ENCODE data around the gene ZNF79.

The ZNF79 gene

GRCh38 chr9:127398715-127399400 lies 25.3 kb upstream of the ZNF79 start:
- no peak for DNase-seq (ENCODE audit: low read depth)

- no peak for DNase-seq (ENCODE audit: low read depth)
Observed at GRCh38 chr9:127399736-127400269, 24.4 kb upstream of the ZNF79 start.

- DNase-seq (ENCODE audit: low read depth) = no peak
Observed at GRCh38 chr9:127402401-127403090, 21.6 kb upstream of the ZNF79 start.

- DNase-seq (ENCODE audit: low read depth) = no peak
Observed at GRCh38 chr9:127403507-127404192, 20.5 kb upstream of the ZNF79 start.

GRCh38 chr9:127404631-127405030 lies 19.6 kb upstream of the ZNF79 start:
- no peak for DNase-seq (ENCODE audit: low read depth)

GRCh38 chr9:127405344-127406125 lies 18.6 kb upstream of the ZNF79 start:
- no peak for DNase-seq (ENCODE audit: low read depth)

- DNase-seq (ENCODE audit: low read depth) = no peak
Observed at GRCh38 chr9:127406799-127407491, 17.2 kb upstream of the ZNF79 start.

GRCh38 chr9:127407492-127407843 lies 16.7 kb upstream of the ZNF79 start:
- DNase-seq (ENCODE audit: low read depth) = no peak

GRCh38 chr9:127411122-127411521 lies 13.1 kb upstream of the ZNF79 start:
- DNase-seq (ENCODE audit: low read depth) = no peak

GRCh38 chr9:127415141-127415540 lies 9.0 kb upstream of the ZNF79 start:
- no peak for DNase-seq (ENCODE audit: low read depth)

- DNase-seq (ENCODE audit: low read depth) = no peak
Observed at GRCh38 chr9:127415657-127416056, 8.5 kb upstream of the ZNF79 start.

GRCh38 chr9:127417131-127418036 lies 6.8 kb upstream of the ZNF79 start:
- DNase-seq (ENCODE audit: low read depth) = no peak

GRCh38 chr9:127418037-127418471 lies 6.1 kb upstream of the ZNF79 start:
- peak; percentile 12 for DNase-seq (ENCODE audit: low read depth)

- DNase-seq (ENCODE audit: low read depth) = no peak
Observed at GRCh38 chr9:127419348-127419747, 4.8 kb upstream of the ZNF79 start.

- DNase-seq (ENCODE audit: low read depth) = no peak
Observed at GRCh38 chr9:127421057-127421456, 3.1 kb upstream of the ZNF79 start.

GRCh38 chr9:127422133-127422782 lies 1.9 kb upstream of the ZNF79 start:
- DNase-seq (ENCODE audit: low read depth) = no peak

GRCh38 chr9:127422787-127423186 lies 1.4 kb upstream of the ZNF79 start:
- DNase-seq (ENCODE audit: low read depth) = no peak

- no peak for DNase-seq (ENCODE audit: low read depth)
Observed at GRCh38 chr9:127423476-127423933, 677 bp upstream of the ZNF79 start.

- DNase-seq (ENCODE audit: low read depth) = peak; percentile 10
Observed at GRCh38 chr9:127424676-127424999, 456 bp downstream of the ZNF79 start.

GRCh38 chr9:127426756-127427155 lies 2.6 kb downstream of the ZNF79 start:
- DNase-seq (ENCODE audit: low read depth) = no peak
